GM18868 (cell line): Measurements from ENCODE around the gene CTSO.
A peak's percentile ranks its signal among the peaks of the same experiment; 100 is the strongest.
"Not testable (repeated sequence)": the region's sequence is repeated elsewhere in the genome, so short reads cannot be mapped to it uniquely, and the experiment has no call there.

Experiments used
- ATAC-seq: cut with Tn5 transposase; IDR thresholded peaks from one replicate; pipeline ENCODE4 v1.9.1; 2021; ENCODE audit warnings: mild to moderate bottlenecking, moderate library complexity; ENCODE audit not compliant: unreplicated experiment

Gene CTSO

DNA sequence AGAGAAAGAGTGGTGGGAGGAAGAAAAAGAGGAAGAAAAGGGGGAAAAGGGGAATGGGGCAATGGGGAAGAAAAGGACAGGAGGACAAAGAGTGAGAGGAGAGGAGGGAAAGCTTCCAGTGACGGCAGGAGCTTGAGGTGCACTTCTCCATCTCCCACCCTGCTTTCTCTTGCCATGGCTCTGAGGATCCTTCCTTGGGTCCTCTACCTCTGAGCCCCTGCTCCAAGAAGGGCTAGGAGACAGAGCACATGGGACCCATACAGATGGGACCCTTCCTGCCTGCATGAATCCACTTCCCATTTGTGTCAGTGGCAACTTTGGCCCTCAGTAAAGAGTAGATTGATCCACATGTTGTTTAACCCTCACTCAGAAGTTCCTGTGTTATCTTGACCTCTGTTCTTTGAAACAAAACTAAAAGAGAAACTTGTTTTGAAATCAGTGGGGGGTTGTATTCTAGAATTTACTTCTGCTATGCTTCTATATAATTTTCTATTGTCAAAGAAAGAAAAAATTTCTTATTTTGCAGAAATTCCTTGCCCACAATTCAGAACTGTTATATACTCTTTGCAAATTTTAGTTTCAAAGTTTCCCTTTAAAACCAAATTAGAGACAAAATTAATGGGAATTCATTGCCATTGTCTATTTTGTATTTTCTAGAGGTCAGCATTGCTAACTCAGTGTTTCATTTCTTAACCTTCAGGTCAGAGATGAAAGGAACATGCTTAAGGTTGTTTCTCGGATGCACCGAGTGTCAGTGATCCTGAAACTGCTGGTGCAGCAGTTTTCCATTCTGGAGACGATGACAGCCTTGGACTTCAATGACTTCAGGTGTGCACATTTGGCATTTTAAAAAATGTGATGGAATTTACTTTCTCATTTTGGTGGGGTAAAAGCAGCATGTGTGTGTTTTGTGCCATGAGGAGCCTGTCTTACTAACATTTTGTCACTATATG, 45.2 kb downstream of the CTSO start:
- no peak for ATAC-seq

DNA sequence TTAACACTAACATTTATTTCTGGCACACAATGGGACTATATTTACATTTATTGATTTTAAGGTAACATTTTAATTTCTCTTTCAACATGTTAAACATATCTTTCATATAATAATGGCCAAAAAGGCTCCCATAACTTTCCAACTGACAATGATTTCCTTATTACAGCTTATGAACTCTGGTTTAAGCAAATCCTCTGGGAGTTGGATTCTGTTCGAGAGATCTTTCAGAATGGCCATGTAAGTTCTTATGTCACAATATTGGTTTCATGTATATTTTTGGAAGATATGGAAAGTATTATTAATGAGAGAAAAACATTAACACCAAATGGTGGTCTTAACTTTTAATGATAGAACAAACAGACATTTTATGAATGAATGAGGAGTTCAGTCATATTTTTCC, 46.1 kb downstream of the CTSO start:
- ATAC-seq: no peak

DNA sequence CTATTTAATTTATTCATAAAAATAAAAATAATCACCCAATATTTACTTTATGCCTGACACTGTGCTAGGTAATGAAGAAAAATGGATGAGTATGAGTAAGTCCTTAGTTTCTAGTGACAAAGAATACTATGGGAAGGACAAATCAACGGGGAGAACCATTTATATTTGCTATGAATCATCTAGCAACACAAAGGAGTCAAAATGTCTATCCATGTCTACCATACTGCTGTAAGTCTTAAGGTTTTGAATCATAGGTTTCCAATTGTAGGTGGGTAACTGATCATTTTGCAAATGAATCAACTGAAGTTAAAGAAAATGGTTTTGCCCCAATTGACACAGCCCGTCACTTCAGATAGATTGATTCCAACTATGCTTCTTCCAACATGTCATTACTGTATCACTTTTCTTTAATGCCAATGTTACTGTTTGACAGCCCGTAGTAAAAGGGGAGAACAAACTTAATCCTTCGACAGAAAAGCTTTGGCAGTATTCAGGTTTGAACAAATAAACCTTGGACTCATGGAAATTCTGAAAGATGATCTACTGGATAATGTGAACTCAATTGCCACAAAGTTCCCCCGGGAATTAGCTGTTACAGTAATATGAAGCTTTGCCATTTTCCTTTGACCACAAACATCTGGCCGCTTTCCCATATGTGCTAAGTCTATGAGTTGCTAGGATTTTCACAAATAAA, 47.0 kb downstream of the CTSO start:
- ATAC-seq: no peak

DNA sequence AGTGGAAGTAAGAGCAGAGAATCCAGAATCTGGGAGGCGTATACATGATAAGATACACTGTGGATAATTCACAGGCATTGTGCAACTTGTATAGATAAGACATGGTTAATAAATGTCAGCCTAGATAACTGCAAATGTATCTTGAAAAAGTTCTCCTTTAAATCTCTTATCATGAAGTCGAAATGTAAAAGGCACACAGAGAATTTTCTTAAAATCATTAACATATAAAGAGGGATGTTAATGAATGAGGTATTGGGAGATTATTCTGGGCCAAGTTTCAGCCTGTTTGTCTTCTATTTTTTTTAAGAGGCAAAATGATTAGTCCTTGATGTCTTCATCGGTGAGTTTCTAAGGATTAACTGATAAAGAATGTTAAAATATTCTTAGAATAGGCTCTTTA, 49.3 kb downstream of the CTSO start:
- ATAC-seq: no peak

DNA sequence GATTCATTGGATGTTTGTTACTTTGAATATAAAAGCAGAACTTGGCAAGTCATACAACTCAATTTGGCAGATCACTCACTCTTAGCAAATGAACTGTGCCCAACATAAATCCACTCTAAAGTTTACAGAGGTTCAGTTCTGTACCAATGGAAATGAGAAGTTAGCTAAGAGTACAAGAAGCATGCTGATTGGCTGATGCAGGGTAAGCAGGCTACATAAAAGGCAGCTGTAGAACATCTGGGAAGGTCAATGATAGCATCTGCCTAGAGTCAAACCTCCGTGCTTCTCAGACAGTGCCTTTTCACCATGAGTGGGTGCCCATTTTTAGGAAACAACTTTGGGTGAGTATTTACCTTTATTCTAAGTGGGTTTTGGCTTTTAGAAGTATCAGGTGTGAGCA, 50.2 kb downstream of the CTSO start, which contains the start of gene TDO2:
TSS of gene TDO2 (plus strand) at position 244 of the 400 bp plus-strand sequence. CDS start at position 307, 63 bp downstream.
- no peak for ATAC-seq

DNA sequence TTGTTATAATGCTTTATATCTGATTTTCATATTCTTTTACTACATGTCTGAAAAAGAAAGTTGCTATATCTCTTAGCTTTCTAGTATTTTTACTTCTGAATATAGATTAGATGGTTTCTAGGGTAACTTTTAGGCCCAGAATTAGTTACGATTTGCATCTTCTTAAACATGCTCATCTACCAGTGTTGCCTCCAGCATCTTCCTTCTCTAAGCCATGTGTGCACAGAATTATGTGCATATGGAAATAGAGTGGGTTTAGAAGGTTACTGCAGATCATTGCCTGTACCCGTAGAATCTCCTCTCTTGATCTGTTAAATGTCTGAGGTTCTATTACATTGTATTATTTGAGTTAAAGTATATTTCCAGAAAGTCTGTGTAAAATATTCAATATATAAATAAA, 52.7 kb downstream of the CTSO start:
- ATAC-seq: no peak

DNA sequence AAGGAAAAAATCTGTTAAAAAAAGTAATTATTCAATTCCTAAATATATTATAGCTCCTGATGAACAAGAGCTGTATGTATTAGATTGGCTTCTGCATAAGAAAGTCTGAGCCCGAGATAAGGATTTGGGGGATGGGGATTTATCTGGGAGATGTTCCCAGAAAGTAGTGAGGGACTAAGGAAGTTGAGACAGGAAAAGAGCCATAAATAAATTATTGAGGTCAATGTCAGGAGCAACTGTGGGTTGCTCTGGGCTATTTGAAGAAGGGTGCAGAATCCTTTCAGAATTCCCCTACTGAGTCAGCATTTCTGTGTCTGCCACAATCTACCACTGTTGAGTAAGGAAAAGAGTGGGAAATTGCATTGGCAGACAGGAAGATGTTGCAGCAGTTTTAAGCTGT, 53.3 kb downstream of the CTSO start:
- no peak for ATAC-seq

DNA sequence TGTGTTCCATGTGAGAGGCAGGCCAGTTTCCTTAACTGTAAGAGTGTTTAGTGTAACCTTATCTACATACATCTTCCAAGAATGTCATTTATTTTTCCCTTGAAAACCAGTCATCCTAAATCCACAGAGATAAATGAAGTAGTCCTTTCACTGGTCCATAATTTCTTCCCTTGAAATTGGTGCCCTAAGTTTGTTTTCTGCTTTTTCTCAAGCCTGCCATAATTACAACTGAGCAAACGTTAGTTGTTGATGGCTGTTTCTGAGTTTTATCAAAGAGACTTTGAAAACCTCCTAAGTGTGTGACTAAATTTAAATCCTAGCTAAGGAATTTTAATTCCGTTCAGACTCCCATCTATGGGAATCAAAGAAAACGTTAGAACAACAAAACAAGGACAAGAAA, 53.8 kb downstream of the CTSO start:
- no peak for ATAC-seq

DNA sequence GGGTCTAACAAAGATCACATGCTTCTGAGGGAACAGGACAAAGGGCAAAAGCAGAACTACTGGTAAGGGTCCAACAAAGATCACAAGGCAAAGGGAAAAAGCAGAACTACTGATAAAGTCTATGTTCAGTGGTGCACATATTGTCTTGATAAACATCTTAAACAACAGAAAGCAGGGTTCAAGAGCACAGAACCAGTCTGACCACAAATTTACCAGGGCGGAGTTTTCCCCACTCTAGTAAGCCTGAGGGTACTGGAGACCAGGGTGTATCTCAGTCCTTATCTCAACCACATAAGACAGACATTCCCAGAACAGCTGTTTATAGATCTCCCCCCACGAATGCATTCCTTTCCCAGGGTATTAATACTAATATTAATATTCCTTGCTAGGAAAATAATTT, 55.3 kb downstream of the CTSO start:
- ATAC-seq: not testable (repeated sequence)

DNA sequence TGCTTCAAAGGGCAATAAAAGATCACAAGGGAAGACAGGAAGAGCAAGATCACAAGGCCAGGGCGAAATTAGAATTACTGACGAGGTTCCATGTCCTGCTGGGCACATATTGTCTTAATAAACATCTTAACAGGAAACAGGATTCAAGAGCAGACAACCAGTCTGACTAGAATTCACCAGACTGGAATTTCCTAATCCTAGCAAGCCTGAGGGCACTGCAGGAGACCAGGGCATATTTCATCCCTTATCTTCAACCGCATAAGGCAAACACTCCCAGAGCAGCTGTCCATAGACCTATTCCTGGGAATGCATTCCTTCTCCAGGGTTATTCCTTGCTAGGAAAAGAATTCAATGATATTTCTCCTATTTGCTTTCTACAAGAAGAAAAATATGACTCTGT, 62.6 kb downstream of the CTSO start:
- no peak for ATAC-seq

DNA sequence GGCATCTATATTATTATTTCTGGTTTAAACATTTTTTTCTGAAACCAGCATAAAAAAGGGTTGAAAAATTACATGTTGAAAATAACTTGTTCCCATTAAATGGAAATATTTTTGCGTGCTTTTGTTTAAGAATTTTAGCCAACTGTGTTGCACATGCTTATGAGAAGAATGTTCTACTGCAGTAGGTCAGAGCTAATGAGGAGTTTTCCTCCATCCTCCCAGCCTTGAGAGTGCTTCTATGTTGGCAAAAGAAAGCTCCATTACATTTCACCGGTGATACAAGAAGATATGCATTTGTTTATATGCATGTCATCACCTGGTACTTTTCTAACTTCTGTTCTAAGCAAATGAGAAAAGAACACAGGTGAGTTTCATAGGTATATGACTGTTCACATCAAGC, 63.7 kb downstream of the CTSO start:
- ATAC-seq: no peak

DNA sequence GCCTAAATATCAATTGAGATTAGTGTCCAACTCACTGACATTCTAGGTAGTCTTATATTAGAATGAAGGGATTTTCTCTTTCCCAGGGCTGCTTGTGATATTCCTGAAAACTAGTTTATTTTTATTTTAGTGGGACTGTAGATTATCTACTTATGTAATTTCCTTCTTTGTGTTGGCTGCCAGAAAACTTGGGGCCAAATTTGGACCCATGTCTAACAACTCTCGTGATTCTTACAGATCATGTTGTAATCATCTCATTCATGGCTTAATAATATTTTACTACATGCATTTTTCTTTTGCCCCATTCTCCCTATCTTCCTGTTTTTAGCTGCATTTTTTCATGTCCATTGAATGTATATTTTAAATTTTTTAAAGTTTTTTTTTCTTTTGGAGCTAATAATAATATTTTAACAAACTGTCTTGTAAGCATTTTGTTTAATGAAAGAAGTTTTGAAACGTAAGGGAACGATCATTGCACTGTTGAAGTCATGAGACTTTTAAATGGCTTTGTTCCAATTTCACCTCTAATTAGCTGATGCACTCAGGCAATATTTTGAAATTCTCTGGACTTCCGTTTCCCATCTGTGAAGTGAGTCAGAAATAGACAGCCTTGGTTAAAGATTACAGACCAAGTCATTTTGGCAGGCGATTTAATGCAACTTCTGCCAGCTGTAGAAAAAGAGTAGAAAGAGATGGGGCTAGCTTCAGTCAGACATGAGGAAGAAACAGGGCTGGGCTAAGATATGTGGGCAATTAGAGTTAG, 64.5 kb downstream of the CTSO start:
- peak; percentile 75 for ATAC-seq

DNA sequence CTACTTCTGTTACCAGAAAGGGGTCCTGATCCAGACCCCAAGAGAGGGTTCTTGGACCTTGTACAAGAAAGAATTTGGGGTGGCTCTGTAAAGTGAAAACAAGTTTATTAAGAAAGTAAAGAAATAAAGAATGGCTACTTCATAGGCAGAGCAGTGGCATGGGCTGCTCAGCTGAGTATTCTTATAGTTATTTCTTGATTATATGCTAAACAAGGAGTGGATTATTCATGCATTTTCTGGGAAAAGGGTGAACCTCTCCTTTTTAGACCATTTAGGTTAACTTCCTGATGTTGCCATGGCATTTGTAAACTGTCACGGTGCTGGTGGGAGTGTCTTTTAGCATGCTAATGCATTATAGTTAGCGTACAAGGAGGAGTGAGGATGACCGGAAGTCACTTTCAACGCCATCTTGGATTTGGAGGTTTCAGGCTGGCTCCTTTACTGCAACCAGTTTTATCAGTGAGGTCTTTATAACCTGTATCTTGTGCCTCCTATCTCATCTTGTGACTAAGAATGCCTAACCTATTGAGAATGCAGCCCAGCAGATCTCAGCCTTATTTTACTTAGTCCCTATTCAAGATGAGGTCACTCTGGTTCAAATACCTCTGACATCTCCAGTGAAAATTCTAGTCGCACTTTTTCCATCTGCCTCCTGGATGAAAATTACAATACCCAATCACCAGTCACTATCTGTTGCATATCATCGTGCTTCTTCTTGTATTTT, 65.7 kb downstream of the CTSO start:
- no peak for ATAC-seq

DNA sequence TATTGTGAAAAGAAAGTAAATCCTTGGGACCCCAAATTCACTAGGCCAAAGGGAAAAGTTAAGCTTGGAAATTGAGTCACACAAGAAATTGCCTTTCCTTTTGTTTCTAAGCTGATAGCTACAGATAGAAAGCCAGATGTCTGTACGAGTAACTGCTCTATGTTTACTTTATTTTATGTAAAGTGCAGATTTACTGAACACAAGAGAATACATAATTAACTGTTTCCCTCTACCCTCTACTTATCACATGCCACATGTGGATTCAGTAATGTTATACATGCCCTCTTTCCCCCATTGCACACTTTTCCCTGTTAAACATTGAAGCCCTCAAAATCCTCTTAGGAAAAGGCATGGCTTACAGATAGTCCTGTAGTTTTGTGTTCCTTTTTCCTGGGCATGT, 66.6 kb downstream of the CTSO start:
- ATAC-seq: no peak

DNA sequence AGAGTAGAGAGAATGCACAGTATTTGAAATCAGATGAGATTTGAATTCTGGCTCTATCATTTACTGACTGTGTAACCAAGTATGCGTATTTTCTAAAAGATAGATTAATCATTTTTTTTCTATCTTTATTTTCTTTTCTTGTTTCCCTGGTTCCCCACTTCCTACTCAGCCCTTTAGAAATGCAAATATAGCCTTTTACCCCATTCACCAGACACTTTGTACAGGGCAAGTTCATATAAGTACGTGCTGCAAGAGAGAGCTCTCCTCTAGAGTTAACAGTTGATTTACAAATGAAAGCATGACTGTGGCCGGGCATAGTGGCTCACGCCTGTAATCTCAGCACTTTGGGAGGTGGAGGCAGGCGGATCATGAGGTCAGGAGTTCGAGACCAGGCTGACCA, 68.0 kb downstream of the CTSO start:
- ATAC-seq: no peak

DNA sequence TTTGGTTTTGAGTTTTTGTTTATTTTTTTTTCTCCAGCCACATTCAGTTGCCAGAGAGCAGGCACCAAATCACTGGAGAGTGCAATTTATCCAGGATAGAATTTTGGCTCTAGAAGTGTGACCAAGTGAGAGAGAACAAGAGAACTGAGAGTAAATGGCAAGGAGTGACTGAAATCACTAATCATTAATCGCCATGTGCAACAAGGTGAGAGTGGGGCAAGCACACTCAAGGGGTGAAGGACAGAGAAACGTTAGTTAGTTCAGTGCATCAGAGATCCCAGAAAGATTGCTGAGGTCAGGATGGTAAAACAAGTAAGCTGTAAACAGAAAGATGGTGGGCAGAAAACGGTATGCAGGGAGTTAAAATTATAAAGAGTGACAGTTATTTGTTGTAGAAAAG, 69.8 kb downstream of the CTSO start:
- no peak for ATAC-seq

DNA sequence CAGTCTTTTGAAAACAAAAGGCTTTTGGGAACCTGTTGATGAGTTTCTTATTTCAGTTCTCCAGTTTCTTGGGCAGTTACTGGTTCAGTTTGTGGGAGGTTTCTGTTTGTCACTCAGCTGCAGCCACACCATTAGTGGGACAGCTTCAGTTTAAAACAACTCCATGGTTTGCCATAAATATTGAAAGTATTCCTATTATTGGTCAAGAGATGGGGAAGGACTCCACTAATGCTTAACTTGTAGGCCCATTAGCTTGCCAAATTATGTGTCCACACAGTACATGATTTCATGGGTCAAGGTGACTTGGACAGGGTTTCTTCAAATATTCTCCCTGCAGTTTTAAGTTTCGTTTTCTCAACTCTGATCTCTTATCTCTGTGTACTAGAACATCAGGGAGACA, 72.1 kb downstream of the CTSO start:
- peak; percentile 54 for ATAC-seq

DNA sequence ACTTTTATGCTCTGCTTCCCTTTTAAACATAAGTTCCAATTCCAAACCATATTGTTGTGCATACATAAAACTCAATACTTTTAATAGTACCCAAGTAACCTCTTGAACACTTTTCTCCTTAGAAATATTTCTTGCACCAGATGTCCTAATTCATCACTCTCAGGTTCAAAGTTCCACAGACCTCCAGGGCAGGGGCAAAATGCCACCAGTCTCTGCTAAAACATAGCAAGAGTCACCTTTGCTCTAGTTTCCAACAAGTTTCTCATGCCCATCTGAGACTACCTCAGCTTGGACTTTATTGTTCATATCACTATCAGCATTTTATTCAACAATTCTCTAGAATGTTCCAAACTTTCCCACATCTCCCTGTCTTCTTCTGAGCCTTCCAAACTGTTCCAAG, 73.9 kb downstream of the CTSO start:
- no peak for ATAC-seq

DNA sequence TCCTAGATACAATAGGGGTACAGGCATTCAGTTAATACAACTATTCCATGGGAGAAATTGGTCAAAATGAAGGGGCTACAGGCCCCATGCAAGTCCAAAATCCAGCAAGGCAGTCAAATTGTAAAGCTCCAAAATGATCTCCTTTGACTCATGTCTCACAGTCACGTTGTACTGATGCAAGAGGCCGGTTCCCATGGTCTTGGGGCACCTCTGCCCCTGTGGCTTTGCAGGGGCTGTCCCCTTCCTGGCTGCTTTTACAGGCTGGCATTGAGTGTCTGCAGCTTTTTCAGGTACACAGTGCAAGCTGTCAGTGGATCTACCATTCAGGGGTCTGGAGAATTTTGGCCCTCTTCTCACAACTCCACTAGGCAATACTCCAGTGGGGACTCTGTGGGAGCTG, 75.1 kb downstream of the CTSO start:
- ATAC-seq: peak; percentile 64

DNA sequence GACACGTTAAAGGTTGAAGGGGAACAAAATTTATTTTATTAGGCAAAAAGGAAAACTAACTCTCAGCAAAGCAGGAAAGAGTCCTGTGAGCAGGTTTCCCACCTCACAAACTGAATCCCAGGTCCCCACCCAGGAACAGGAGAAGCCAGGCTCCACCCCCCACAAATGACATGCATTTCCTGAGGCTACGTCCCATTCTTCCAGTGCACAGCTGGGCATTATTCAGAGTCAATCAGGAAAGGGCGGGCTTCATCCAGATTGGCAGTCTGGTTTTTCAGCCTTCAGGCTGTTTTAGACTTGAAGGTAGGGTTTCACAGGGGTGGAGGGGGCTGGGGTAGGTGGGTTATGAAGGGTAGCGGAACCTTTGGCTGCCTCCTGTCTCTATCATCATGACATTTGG, 75.7 kb downstream of the CTSO start:
- no peak for ATAC-seq

DNA sequence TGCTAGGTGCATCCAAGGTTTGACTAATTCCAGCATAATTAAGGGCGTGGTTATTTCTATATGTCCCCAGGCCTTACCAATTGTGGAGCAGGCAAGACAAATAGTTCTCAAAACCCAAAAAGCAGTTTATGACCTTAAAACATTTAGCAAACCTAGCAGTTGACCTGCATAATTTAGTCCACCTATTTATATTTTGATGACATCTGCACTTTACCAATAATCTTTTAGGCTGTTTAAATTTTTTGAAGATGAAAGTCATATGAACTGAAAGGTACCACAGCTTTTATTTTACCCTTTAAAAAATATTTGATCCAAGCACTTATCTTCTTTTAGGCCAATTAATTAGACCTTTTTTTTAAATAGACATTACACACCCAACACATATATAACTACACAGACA, 77.8 kb downstream of the CTSO start:
- no peak for ATAC-seq
